ENCODE data around the gene RPRD1B. TPM values are rescaled to one million over a fixed set of nuclear protein-coding genes. Genes with fewer than 3 reads are reported as not detected.

The RPRD1B gene
- total RNA-seq, 4 donors from 2014 or later = 18.9 to 28.7 (median 25.4) TPM

GRCh38 chr20:38004416-38004815 lies 29.1 kb upstream of the RPRD1B start:
- no peak for TF ChIP-seq CTCF (IDR thresholded peaks at IDR 0.05; ENCODE audit: low read depth)

- TF ChIP-seq CTCF (IDR thresholded peaks at IDR 0.05; ENCODE audit: low read depth) = no peak
These were observed 27.6 kb upstream of the RPRD1B start for GRCh38 chr20:38005903-38006302.

GRCh38 chr20:38007526-38007925 lies 26.0 kb upstream of the RPRD1B start:
- TF ChIP-seq CTCF (IDR thresholded peaks at IDR 0.05; ENCODE audit: low read depth) = no peak

GRCh38 chr20:38008233-38008944 lies 25.2 kb upstream of the RPRD1B start:
- no peak for TF ChIP-seq CTCF (IDR thresholded peaks at IDR 0.05; ENCODE audit: low read depth)

GRCh38 chr20:38011696-38012095 lies 21.9 kb upstream of the RPRD1B start:
- TF ChIP-seq CTCF (IDR thresholded peaks at IDR 0.05; ENCODE audit: low read depth) = no peak

- TF ChIP-seq CTCF (IDR thresholded peaks at IDR 0.05; ENCODE audit: low read depth) = no peak
These were observed 21.2 kb upstream of the RPRD1B start for GRCh38 chr20:38012332-38012731.

GRCh38 chr20:38013887-38014286 lies 19.7 kb upstream of the RPRD1B start:
- no peak for TF ChIP-seq CTCF (IDR thresholded peaks at IDR 0.05; ENCODE audit: low read depth)

Data from subcutaneous adipose tissue (tissue), 4 donors.